Astrocyte of the cerebellum (primary cell): Measurements from ENCODE around the gene GUCD1.
"Not testable (repeated sequence)": the region's sequence is repeated elsewhere in the genome, so short reads cannot be mapped to it uniquely, and the experiment has no call there.

ENCODE experiments used
- DNase-seq: peaks from one replicate; pipeline ENCODE4 v3.0.0-alpha.2; 2011; ENCODE audit warnings: low read depth
- H3K4me3 ChIP-seq: 2 replicates; pipeline ENCODE4 v1.5.1; 2011; ENCODE audit warnings: mild to moderate bottlenecking, low read depth, low read length, moderate library complexity
- in situ Hi-C: cut with HindIII; loops from 2 replicates; pipeline ENCODE4 v1.10.0; 2017; ENCODE audit warnings: low sequenced_read_pairs
- TF ChIP-seq, protein P1 (sequence below): IDR thresholded peaks from 2 replicates; pipeline ENCODE4 v1.5.1; 2012; ENCODE audit warnings: low read length, low read depth, moderate library complexity, mild to moderate bottlenecking; ENCODE audit errors: missing control alignments

Gene GUCD1

DNA sequence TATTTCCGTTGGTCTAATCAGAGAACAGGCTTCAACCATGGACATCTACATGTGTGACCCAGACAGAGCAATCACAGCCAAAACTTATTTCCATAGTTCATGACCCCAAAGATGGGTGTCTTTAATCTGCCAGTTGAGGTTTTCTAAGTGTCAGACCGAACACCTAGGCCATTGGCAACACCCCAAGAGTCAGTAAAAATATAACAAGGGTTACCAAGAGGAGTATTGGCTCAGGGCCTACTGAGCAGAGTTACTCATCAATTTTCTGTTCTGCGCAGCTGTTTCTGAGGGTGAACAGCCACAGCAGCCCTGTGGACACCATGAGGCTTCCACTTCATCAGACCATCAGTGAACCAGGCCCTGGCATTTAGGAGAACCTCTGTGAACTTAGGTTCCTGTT is 18.8 kb downstream of the GUCD1 start:
- TF ChIP-seq, protein P1, sequence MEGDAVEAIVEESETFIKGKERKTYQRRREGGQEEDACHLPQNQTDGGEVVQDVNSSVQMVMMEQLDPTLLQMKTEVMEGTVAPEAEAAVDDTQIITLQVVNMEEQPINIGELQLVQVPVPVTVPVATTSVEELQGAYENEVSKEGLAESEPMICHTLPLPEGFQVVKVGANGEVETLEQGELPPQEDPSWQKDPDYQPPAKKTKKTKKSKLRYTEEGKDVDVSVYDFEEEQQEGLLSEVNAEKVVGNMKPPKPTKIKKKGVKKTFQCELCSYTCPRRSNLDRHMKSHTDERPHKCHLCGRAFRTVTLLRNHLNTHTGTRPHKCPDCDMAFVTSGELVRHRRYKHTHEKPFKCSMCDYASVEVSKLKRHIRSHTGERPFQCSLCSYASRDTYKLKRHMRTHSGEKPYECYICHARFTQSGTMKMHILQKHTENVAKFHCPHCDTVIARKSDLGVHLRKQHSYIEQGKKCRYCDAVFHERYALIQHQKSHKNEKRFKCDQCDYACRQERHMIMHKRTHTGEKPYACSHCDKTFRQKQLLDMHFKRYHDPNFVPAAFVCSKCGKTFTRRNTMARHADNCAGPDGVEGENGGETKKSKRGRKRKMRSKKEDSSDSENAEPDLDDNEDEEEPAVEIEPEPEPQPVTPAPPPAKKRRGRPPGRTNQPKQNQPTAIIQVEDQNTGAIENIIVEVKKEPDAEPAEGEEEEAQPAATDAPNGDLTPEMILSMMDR, result no peak

DNA sequence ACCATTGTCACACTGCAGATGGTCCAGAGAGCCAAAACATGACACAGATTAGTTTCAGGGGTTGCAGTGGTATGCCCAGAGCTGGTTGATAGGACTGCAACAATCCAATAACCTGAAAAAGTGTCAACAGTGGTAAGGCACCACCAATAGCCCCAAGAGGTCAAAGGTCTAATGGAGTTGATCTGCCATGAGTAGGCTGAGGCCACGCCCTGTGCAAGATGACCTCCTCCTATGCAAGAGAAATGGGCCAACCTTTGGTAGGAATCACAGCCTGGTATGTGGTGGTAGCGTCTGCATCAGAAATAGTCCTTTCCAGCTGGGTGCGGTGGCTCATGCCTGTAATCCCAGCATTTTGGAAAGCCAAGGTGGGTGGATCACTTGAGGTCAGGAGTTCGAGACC is 19.6 kb downstream of the GUCD1 start:
- TF ChIP-seq, protein P1, result no peak
- in situ Hi-C loops, result no loop called here
- H3K4me3 ChIP-seq, result no peak overlapping the region
- DNase-seq, result no peak

More for the DNA sequence above, 18.8 kb downstream of the GUCD1 start:
- no peak overlapping the region for H3K4me3 ChIP-seq
- DNase-seq, result no peak
- in situ Hi-C loops, result no loop called here

DNA sequence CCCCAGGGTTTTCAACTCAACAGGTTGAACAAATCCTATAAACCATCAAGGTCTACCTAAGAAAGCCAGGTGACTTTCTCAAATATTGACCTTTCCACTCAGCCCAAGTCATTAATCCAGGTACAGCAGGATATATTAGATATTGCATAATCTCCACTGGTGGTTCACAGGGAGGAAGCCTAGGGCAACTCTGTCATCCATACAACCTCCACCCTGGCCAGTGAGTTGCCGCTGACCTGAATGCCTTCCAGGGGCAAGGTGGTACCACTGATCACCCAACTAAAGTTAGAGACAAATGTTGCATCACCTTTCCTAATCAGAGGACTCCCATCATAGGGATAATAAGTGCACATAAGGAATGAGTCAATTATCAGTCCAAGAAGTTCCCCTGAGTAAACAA is 22.9 kb downstream of the GUCD1 start:
- no peak for DNase-seq
- TF ChIP-seq, protein P1, result no peak
- no peak overlapping the region for H3K4me3 ChIP-seq
- in situ Hi-C loops, result no loop called here

DNA sequence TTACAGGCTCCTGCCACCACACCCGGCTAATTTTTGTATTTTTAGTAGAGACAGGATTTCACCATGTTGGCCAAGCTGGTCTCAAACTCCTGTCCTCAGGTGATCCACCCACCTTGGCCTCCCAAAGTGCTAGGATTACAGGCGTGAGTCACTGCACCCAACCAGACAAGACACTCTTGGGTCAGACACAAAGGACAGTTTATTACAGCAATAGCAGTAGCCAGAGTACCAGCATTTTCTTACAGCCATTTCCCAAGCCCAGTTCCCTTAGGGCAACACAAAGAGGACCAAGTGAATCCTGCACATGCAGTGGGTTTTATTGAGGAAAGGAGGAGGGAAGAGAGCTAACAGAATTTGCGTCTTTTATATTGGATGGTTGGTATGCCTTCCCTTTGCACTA is 24.0 kb downstream of the GUCD1 start:
- in situ Hi-C loops, H3K4me3 ChIP-seq, DNase-seq: not testable (repeated sequence)

- in situ Hi-C loops, result no loop called here
- DNase-seq, result no peak
- TF ChIP-seq, protein P1, result no peak
- H3K4me3 ChIP-seq, result no peak overlapping the region
Observed at GRCh38 chr22:24529898-24530297, 25.0 kb downstream of the GUCD1 start.

- TF ChIP-seq, protein P1, result no peak
- DNase-seq, result no peak
- H3K4me3 ChIP-seq, result no peak overlapping the region
- in situ Hi-C loops, result no loop called here
Observed at GRCh38 chr22:24526191-24526590, 28.7 kb downstream of the GUCD1 start.

GRCh38 chr22:24525416-24526037 is 29.4 kb downstream of the GUCD1 start:
- H3K4me3 ChIP-seq, result no peak overlapping the region
- TF ChIP-seq, protein P1, result peak; percentile 89
- peak; percentile 16 for DNase-seq
- in situ Hi-C loops, result no loop called here
